Vagina (tissue), 2 donors: ENCODE measurements around the gene TFCP2L1.

Experiments
- POLR2A ChIP-seq, 2 donors: fragments of 450-650 bp; IDR thresholded peaks; one replicate each; pipeline ENCODE4 v1.6.1; 2017; ENCODE audit warnings: antibody characterized with exemption in 2 of 2, mild to moderate bottlenecking in 2 of 2, moderate library complexity in 2 of 2
- POLR2AphosphoS5 ChIP-seq, 2 donors: sonication (generic); formaldehyde crosslinking; IDR thresholded peaks; one replicate each; pipeline ENCODE4 v1.9.0; 2017; ENCODE audit warnings: antibody characterized with exemption in 2 of 2, mild to moderate bottlenecking in 2 of 2, low read depth in 1 of 2; ENCODE audit not compliant: insufficient read depth in 1 of 2

DNA sequence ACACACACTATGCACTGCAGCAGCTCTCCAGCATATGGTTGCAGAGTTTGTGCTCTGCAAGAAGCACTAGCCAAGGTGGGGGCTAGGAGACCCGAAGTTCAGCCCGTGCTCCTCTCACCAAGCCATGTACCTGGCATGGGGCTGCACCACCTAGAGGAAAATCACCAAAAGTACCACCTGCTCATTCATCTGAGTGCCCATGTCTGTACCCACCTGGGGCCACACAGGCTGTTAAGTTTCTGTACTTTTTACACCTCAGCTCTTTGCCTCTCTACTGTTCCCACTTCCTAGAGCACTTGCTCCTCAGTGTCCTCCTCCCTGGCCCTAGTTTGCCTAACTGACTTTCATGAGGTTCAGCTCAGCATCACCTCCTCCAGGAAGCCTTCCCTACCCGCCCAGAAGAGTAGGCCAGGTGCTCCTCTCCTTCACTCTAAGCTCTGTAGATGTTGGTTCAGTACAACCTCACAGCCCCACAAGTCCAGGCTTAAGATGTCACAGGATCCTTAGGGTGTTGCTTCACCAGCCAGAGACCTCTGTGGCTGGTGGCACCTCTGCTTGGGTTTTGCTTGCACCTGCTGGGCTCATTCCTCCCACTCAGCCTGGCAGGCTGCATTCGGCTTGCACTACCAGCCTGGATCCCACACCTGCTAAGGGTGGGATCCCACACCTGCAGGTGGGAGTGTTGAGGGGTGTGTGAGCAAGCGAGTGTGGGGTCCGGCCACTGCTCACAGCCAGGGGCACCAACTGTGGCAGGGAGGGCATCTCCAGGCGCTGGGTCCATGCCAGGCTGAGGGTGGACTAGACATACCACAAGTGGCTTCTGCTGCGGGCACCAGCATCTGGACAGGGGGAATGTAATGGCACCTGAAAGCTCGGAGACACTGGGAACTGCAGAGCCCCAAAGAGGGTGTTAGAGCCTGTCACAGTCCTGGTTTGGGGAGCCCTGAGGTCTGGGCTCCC, 10.2 kb upstream of the TFCP2L1 start:
- no peak for TF ChIP-seq POLR2AphosphoS5 (IDR thresholded peaks at IDR 0.05; ENCODE audit: insufficient read depth in 1 of 2, low read depth in 1 of 2)
- no peak for TF ChIP-seq POLR2A (IDR thresholded peaks at IDR 0.05)
